ENCODE measurements around the gene EPHA4. TPM values are rescaled to one million over a fixed set of nuclear protein-coding genes. Genes with fewer than 3 reads are reported as not detected.

EPHA4 gene
- polyA plus RNA-seq, 2 of the 4 experiments (the other 2 are of a cell fraction), result 0.54 to 1.1 TPM

DNA sequence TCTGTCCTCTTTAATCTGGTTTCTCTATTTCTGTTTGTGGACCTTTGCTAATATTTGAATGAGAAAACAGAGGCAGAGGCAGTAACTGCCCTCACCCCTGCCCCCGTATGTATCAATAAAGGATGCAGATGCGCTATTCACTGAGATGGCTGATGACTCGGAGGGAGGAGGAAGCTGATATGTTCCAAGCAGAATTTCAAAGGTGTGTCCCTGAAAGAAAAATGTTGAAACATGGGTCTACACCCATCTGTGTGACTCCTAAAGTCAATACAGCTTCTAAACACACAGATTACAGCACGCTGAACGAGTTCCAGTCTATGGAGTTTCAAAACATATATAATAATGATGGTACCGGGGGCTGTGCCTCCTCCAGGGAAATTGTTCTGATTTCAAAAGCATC lies 38.8 kb downstream of the EPHA4 start:
- H3K4me2 ChIP-seq, result no peak overlapping the region
- DNase-seq (ENCODE audit: low read depth in 1 of 2, low spot score in 1 of 2) (no peak), ATAC-seq (no peak), FAIRE-seq (no peak)
- ChIA-PET POLR2A (interaction anchor here (0.7 kb wide), 1 partner anchor 183 kb away, joined by 4 read pairs; no protein-coding TSS in a partner anchor), CTCF (interaction anchor here (0.8 kb wide), 1 partner anchor 11 kb away, joined by 3 read pairs; no protein-coding TSS in a partner anchor)
- no peak overlapping the region for H3K4me3 ChIP-seq
- WGBS (ENCODE audit: missing lambda C conversion rate), result 15% methylated on average over 6 of the region's 6 CpGs
- H3K9me3 ChIP-seq, result no peaks in the 10 kb centered on the region
- peaks cover 14% of the 10 kb centered on the region; the same call in 1 of the 3 replicates for H3K4me1 ChIP-seq
- TF ChIP-seq NPAS2 (CRISPR knock-in tag; IDR thresholded peaks at IDR 0.05; ENCODE audit: borderline replicate concordance) (no peak), RNF2 (IDR thresholded peaks at IDR 0.05; ENCODE audit: borderline replicate concordance, low read depth) (no peak), ZC3H11A (IDR thresholded peaks at IDR 0.05) (no peak), CHD4 (IDR thresholded peaks at IDR 0.05; ENCODE audit: borderline replicate concordance) (no peak), EHMT2 (IDR thresholded peaks at IDR 0.05; ENCODE audit: low read depth) (no peak), KDM5A (IDR thresholded peaks at IDR 0.05) (no peak)
- H3K27ac ChIP-seq, result no peak overlapping the region

DNA sequence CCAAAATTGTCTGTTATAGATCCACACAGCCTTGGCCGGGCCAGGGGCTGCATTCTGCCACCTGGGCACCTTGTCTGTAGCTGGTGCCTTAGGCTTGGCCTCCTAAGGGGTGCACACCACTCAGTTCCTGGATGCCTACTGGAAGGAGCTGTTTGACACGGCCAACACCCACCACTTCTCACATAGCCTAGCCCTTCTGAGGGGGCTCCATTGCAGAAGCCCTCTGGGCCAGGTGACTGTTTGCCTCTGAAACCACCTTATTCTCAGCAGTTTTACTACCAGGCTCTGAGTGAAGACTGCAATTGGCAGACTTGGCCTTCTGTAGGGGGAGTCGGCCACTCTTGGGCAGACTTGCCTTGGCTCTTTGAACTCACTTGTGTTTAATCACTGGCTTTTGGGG lies 39.5 kb downstream of the EPHA4 start:
- ChIA-PET POLR2A (no interaction called here), CTCF (interaction anchor here (0.8 kb wide), 1 partner anchor 10 kb away, joined by 3 read pairs; no protein-coding TSS in a partner anchor)
- no peak for ATAC-seq
- H3K9me3 ChIP-seq, result no peaks in the 10 kb centered on the region
- no peak overlapping the region for H3K27ac ChIP-seq
- H3K4me1 ChIP-seq, result peaks cover 14% of the 10 kb centered on the region; the same call in 1 of the 3 replicates
- TF ChIP-seq POLR2A (IDR thresholded peaks at IDR 0.05; ENCODE audit: low read length) (no peak), FOSB (CRISPR knock-in tag; IDR thresholded peaks at IDR 0.05) (no peak), ZNF302 (CRISPR knock-in tag; IDR thresholded peaks at IDR 0.05) (no peak), ESRRA (IDR thresholded peaks at IDR 0.05; ENCODE audit: borderline replicate concordance, low read length) (no peak), HOXA7 (CRISPR knock-in tag; IDR thresholded peaks at IDR 0.05) (no peak), ZSCAN20 (CRISPR knock-in tag; IDR thresholded peaks at IDR 0.05) (no peak), ZC3H11A (IDR thresholded peaks at IDR 0.05) (no peak), SREBF2 (IDR thresholded peaks at IDR 0.05) (no peak), MYC (IDR thresholded peaks at IDR 0.05; ENCODE audit: borderline replicate concordance, low read length) (no peak), KDM5A (IDR thresholded peaks at IDR 0.05) (no peak), RNF2 (IDR thresholded peaks at IDR 0.05; ENCODE audit: borderline replicate concordance, low read depth) (no peak), EHMT2 (IDR thresholded peaks at IDR 0.05; ENCODE audit: low read depth) (no peak), CBX8 (IDR thresholded peaks at IDR 0.05) (no peak), POLR2AphosphoS2 (conservative IDR thresholded peaks at IDR 0.05; ENCODE audit: low read length) (no peak)
- TF ChIP-seq, protein P1, sequence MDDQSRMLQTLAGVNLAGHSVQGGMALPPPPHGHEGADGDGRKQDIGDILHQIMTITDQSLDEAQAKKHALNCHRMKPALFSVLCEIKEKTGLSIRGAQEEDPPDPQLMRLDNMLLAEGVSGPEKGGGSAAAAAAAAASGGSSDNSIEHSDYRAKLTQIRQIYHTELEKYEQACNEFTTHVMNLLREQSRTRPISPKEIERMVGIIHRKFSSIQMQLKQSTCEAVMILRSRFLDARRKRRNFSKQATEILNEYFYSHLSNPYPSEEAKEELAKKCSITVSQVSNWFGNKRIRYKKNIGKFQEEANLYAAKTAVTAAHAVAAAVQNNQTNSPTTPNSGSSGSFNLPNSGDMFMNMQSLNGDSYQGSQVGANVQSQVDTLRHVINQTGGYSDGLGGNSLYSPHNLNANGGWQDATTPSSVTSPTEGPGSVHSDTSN (IDR thresholded peaks at IDR 0.05), result no peak
- TF ChIP-seq, protein P2, sequence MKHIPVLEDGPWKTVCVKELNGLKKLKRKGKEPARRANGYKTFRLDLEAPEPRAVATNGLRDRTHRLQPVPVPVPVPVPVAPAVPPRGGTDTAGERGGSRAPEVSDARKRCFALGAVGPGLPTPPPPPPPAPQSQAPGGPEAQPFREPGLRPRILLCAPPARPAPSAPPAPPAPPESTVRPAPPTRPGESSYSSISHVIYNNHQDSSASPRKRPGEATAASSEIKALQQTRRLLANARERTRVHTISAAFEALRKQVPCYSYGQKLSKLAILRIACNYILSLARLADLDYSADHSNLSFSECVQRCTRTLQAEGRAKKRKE (CRISPR knock-in tag; IDR thresholded peaks at IDR 0.05; ENCODE audit: low read depth), result no peak
- TF ChIP-seq, protein P3, sequence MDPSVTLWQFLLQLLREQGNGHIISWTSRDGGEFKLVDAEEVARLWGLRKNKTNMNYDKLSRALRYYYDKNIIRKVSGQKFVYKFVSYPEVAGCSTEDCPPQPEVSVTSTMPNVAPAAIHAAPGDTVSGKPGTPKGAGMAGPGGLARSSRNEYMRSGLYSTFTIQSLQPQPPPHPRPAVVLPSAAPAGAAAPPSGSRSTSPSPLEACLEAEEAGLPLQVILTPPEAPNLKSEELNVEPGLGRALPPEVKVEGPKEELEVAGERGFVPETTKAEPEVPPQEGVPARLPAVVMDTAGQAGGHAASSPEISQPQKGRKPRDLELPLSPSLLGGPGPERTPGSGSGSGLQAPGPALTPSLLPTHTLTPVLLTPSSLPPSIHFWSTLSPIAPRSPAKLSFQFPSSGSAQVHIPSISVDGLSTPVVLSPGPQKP (IDR thresholded peaks at IDR 0.05; ENCODE audit: low read depth, low read length), result no peak
- TF ChIP-seq, protein P4, sequence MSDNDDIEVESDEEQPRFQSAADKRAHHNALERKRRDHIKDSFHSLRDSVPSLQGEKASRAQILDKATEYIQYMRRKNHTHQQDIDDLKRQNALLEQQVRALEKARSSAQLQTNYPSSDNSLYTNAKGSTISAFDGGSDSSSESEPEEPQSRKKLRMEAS (IDR thresholded peaks at IDR 0.05), result no peak
- FAIRE-seq, result no peak
- H3K4me3 ChIP-seq, result no peak overlapping the region
- 25% methylated on average over 3 of the region's 3 CpGs for WGBS (ENCODE audit: missing lambda C conversion rate)
- H3K4me2 ChIP-seq, result no peak overlapping the region
- DNase-seq (ENCODE audit: low read depth in 1 of 2, low spot score in 1 of 2), result no peak

DNA sequence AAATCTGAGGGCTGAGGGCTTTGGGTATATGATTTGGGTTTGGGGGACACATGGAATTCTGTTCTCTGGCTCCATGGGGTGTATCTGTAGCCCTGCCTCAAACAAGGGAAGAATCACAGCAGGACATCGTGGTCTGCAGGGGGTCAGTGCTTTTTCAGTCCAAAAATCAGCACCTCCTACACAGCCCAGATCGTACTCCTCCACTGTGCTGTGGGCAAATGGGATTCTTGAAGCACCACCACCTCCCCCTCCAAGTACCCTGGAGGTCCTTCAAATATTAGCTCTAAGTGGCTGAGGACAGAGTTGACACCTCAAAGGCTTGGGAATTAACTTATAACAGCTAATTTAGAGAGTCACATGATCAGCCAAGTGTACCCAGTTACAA lies 41.5 kb downstream of the EPHA4 start:
- Histone ChIP-seq H3K27ac (peak overlapping the region in 1 of 2 experiments; percentile 40; a peak in 2 of 6 replicates), H3K4me2 (peak overlapping the region; percentile 52), H3K4me3 (no peak overlapping the region), H3K9me3 (no peaks in the 10 kb centered on the region), H3K4me1 (peaks cover 14% of the 10 kb centered on the region; the same call in 1 of the 3 replicates)
- ATAC-seq (no peak), FAIRE-seq (no peak), DNase-seq (ENCODE audit: low read depth in 1 of 2, low spot score in 1 of 2) (no peak)
- CTCF ChIA-PET, result interaction anchor here (1.2 kb wide), 1 partner anchor 9 kb away, joined by 3 read pairs; no protein-coding TSS in a partner anchor
- TF ChIP-seq, protein P5, sequence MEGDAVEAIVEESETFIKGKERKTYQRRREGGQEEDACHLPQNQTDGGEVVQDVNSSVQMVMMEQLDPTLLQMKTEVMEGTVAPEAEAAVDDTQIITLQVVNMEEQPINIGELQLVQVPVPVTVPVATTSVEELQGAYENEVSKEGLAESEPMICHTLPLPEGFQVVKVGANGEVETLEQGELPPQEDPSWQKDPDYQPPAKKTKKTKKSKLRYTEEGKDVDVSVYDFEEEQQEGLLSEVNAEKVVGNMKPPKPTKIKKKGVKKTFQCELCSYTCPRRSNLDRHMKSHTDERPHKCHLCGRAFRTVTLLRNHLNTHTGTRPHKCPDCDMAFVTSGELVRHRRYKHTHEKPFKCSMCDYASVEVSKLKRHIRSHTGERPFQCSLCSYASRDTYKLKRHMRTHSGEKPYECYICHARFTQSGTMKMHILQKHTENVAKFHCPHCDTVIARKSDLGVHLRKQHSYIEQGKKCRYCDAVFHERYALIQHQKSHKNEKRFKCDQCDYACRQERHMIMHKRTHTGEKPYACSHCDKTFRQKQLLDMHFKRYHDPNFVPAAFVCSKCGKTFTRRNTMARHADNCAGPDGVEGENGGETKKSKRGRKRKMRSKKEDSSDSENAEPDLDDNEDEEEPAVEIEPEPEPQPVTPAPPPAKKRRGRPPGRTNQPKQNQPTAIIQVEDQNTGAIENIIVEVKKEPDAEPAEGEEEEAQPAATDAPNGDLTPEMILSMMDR (IDR thresholded peaks at IDR 0.05), result no peak
- TF ChIP-seq HOXA7 (CRISPR knock-in tag; IDR thresholded peaks at IDR 0.05) (no peak), RFX5 (IDR thresholded peaks at IDR 0.05) (no peak)
- TF ChIP-seq, protein P6, sequence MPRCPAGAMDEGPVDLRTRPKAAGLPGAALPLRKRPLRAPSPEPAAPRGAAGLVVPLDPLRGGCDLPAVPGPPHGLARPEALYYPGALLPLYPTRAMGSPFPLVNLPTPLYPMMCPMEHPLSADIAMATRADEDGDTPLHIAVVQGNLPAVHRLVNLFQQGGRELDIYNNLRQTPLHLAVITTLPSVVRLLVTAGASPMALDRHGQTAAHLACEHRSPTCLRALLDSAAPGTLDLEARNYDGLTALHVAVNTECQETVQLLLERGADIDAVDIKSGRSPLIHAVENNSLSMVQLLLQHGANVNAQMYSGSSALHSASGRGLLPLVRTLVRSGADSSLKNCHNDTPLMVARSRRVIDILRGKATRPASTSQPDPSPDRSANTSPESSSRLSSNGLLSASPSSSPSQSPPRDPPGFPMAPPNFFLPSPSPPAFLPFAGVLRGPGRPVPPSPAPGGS (IDR thresholded peaks at IDR 0.05), result no peak
- 0% methylated on average over 1 of the region's 2 CpGs for WGBS (ENCODE audit: missing lambda C conversion rate)
- POLR2A ChIA-PET, result no interaction called here
